Renal cortex interstitium (tissue), 11 donors: ENCODE data around the gene SLC6A3. TPM values are rescaled to one million over a fixed set of nuclear protein-coding genes. Genes with fewer than 3 reads are reported as not detected.
"Not testable (repeated sequence)": the region's sequence is repeated elsewhere in the genome, so short reads cannot be mapped to it uniquely, and the experiment has no call there.

Experiments
- DNase-seq, 11 donors: peaks; one replicate each; pipeline ENCODE4 v3.0.0-alpha.2; 2013; ENCODE audit warnings: low read depth in 9 of 11, low spot score in 4 of 11; ENCODE audit errors: extremely low read depth in 1 of 11
- polyA plus RNA-seq, 3 donors: library from polyadenylated mRNA; unstranded; fragments of 120-200 nt; gene quantifications; one replicate each; pipeline ENCODE4 v1.2.1, GENCODE V29; 2013; ENCODE audit not compliant: insufficient read length in 3 of 3

Gene SLC6A3
- polyA plus RNA-seq, 3 donors, result 0.24 to 0.45 (median 0.31) TPM

GRCh38 chr5:1368236-1368635 is 77.0 kb downstream of the SLC6A3 start:
- no peak for DNase-seq

GRCh38 chr5:1367149-1367548 is 78.1 kb downstream of the SLC6A3 start:
- no peak for DNase-seq

GRCh38 chr5:1366514-1366913 is 78.7 kb downstream of the SLC6A3 start:
- no peak for DNase-seq

GRCh38 chr5:1364211-1364610 is 81.0 kb downstream of the SLC6A3 start:
- DNase-seq, result no peak

- DNase-seq, result no peak
These were observed 81.7 kb downstream of the SLC6A3 start for GRCh38 chr5:1363581-1363980.

- DNase-seq, result no peak
These were observed 82.1 kb downstream of the SLC6A3 start for GRCh38 chr5:1363160-1363559.

GRCh38 chr5:1362242-1363015 is 82.8 kb downstream of the SLC6A3 start:
- no peak for DNase-seq

- no peak for DNase-seq
These were observed 84.4 kb downstream of the SLC6A3 start for GRCh38 chr5:1360861-1361260.

- DNase-seq, result not testable (repeated sequence)
These were observed 84.9 kb downstream of the SLC6A3 start for GRCh38 chr5:1360367-1360766.

- DNase-seq, result no peak
These were observed 85.5 kb downstream of the SLC6A3 start for GRCh38 chr5:1359713-1360112.

GRCh38 chr5:1359031-1359645 is 86.1 kb downstream of the SLC6A3 start:
- no peak for DNase-seq

- DNase-seq, result no peak
These were observed 86.6 kb downstream of the SLC6A3 start for GRCh38 chr5:1358726-1359025.

- no peak for DNase-seq
These were observed 87.1 kb downstream of the SLC6A3 start for GRCh38 chr5:1357946-1358725.

- DNase-seq, result no peak
These were observed 88.1 kb downstream of the SLC6A3 start for GRCh38 chr5:1356873-1357787.

- no peak for DNase-seq
These were observed 90.7 kb downstream of the SLC6A3 start for GRCh38 chr5:1354576-1354975.

- no peak for DNase-seq
These were observed 92.7 kb downstream of the SLC6A3 start for GRCh38 chr5:1352231-1353219.

- DNase-seq, result no peak
These were observed 94.1 kb downstream of the SLC6A3 start for GRCh38 chr5:1351156-1351555.

- no peak for DNase-seq
These were observed 96.0 kb downstream of the SLC6A3 start for GRCh38 chr5:1349246-1349645.
